ENCODE results near the gene NMT2. TPM values are rescaled to one million over a fixed set of nuclear protein-coding genes. Genes with fewer than 3 reads are reported as not detected.

NMT2 gene
- total and polyA plus RNA-seq, 4 donors = 9.6 to 19.1 (median 17.0) TPM

- H3K9ac ChIP-seq (ENCODE audit: low read depth in 1 of 2, low read length in 2 of 2) = no peak overlapping the region
- H3K4me1 ChIP-seq (ENCODE audit: control insufficient read depth in 4 of 4, insufficient read depth in 4 of 4, low read length in 3 of 4) = peaks cover 2 to 5% (median 4%) of the 10 kb centered on the region in 4 donors
- no peak for TF ChIP-seq YY1 (IDR thresholded peaks at IDR 0.05)
- TF ChIP-seq ZBTB33 (IDR thresholded peaks at IDR 0.05) = no peak
- no peak for TF ChIP-seq EGR1 (IDR thresholded peaks at IDR 0.05; ENCODE audit: low read depth in 2 of 2)
- no peak for TF ChIP-seq FOXA1 (IDR thresholded peaks at IDR 0.05)
- TF ChIP-seq TAF1 (conservative IDR thresholded peaks at IDR 0.05) = no peak
- no peak for TF ChIP-seq REST (IDR thresholded peaks at IDR 0.05)
- no peak for TF ChIP-seq SP1 (IDR thresholded peaks at IDR 0.05)
- TF ChIP-seq ATF3 (IDR thresholded peaks at IDR 0.05) = no peak
- no peak for TF ChIP-seq NR2F2 (IDR thresholded peaks at IDR 0.05)
- no peak for TF ChIP-seq RAD21 (IDR thresholded peaks at IDR 0.05)
- no peak for TF ChIP-seq HNF4A (conservative IDR thresholded peaks at IDR 0.05)
- TF ChIP-seq CTCF (IDR thresholded peaks at IDR 0.05; ENCODE audit: low read depth, low read length, missing input control) = no peak
- no peak for TF ChIP-seq GABPA (IDR thresholded peaks at IDR 0.05 in 1 of 2, conservative IDR thresholded peaks at IDR 0.05 in 1 of 2)
- H3K27ac ChIP-seq (ENCODE audit: low read depth in 1 of 2, low read length in 2 of 2) = no peak overlapping the region
- no peak for DNase-seq (ENCODE audit: low spot score)
- no peak overlapping the region for H3K4me3 ChIP-seq (ENCODE audit: low read depth in 1 of 3, low read length in 3 of 3)
- H3K9me3 ChIP-seq (ENCODE audit: control insufficient read depth in 4 of 4, low read length in 3 of 4) = no peaks in the 10 kb centered on the region
- peaks cover 2 to 5% (median 3%) of the 10 kb centered on the region in 4 donors for H3K36me3 ChIP-seq (ENCODE audit: control insufficient read depth in 4 of 4, insufficient read depth in 3 of 4, low read depth in 1 of 4, low read length in 3 of 4)
- H3K27me3 ChIP-seq (ENCODE audit: control insufficient read depth in 4 of 4, insufficient read depth in 4 of 4, low read length in 3 of 4) = no peaks in the 10 kb centered on the region
- WGBS = 92% methylated on average over 7 of the region's 7 CpGs
Observed at GRCh38 chr10:15140698-15141097, 27.8 kb downstream of the NMT2 start.

- WGBS = 97% methylated on average over 1 of the region's 1 CpG
- Histone ChIP-seq H3K9ac (ENCODE audit: low read depth in 1 of 2, low read length in 2 of 2) (no peak overlapping the region), H3K9me3 (ENCODE audit: control insufficient read depth in 4 of 4, low read length in 3 of 4) (no peaks in the 10 kb centered on the region), H3K27me3 (ENCODE audit: control insufficient read depth in 4 of 4, insufficient read depth in 4 of 4, low read length in 3 of 4) (no peaks in the 10 kb centered on the region), H3K27ac (ENCODE audit: low read depth in 1 of 2, low read length in 2 of 2) (no peak overlapping the region), H3K4me1 (ENCODE audit: control insufficient read depth in 4 of 4, insufficient read depth in 4 of 4, low read length in 3 of 4) (peaks cover 2 to 5% (median 3%) of the 10 kb centered on the region in 4 donors), H3K36me3 (ENCODE audit: control insufficient read depth in 4 of 4, insufficient read depth in 3 of 4, low read depth in 1 of 4, low read length in 3 of 4) (peaks cover 10 to 28% (median 16%) of the 10 kb centered on the region in 4 donors), H3K4me3 (ENCODE audit: low read depth in 1 of 3, low read length in 3 of 3) (no peak overlapping the region)
- TF ChIP-seq CTCF (IDR thresholded peaks at IDR 0.05; ENCODE audit: low read depth, low read length, missing input control) (no peak), ZBTB33 (IDR thresholded peaks at IDR 0.05) (no peak), TAF1 (conservative IDR thresholded peaks at IDR 0.05) (no peak), FOXA1 (IDR thresholded peaks at IDR 0.05) (no peak), GABPA (IDR thresholded peaks at IDR 0.05 in 1 of 2, conservative IDR thresholded peaks at IDR 0.05 in 1 of 2) (no peak), YY1 (IDR thresholded peaks at IDR 0.05) (no peak), HNF4A (conservative IDR thresholded peaks at IDR 0.05) (no peak)
- DNase-seq (ENCODE audit: low spot score) = no peak
Observed at GRCh38 chr10:15137636-15138035, 30.9 kb downstream of the NMT2 start.
